Inflammatory macrophage treated with lipopolysaccharide for 4 hours (primary cell): ENCODE data around the gene ANKH.
"Not testable (repeated sequence)": the region's sequence is repeated elsewhere in the genome, so short reads cannot be mapped to it uniquely, and the experiment has no call there.

Experiments used
- DNase-seq: peaks from one replicate; pipeline ENCODE4 v3.0.0-alpha.2; 2020

Gene ANKH

GRCh38 chr5:14882658-14883580 lies 11.3 kb upstream of the ANKH start:
- no peak for DNase-seq

GRCh38 chr5:14881826-14882225 lies 10.2 kb upstream of the ANKH start:
- DNase-seq = no peak

GRCh38 chr5:14880688-14881087 lies 9.1 kb upstream of the ANKH start:
- peak; percentile 39 for DNase-seq

GRCh38 chr5:14879937-14880589 lies 8.5 kb upstream of the ANKH start:
- no peak for DNase-seq

- no peak for DNase-seq
These were observed 7.8 kb upstream of the ANKH start for GRCh38 chr5:14879393-14879792.

GRCh38 chr5:14878192-14878591 lies 6.6 kb upstream of the ANKH start:
- not testable (repeated sequence) for DNase-seq

GRCh38 chr5:14876095-14876494 lies 4.5 kb upstream of the ANKH start:
- no peak for DNase-seq

- DNase-seq = no peak
These were observed 2.2 kb upstream of the ANKH start for GRCh38 chr5:14873790-14874189.

GRCh38 chr5:14873093-14873492 lies 1.5 kb upstream of the ANKH start:
- DNase-seq = no peak

GRCh38 chr5:14872070-14872989 lies 752 bp upstream of the ANKH start:
- DNase-seq = peak; percentile 52

GRCh38 chr5:14870337-14871213 lies 1.0 kb downstream of the ANKH start:
- peak; percentile 22 for DNase-seq

GRCh38 chr5:14869668-14870164 lies 1.9 kb downstream of the ANKH start:
- no peak for DNase-seq

GRCh38 chr5:14869233-14869632 lies 2.3 kb downstream of the ANKH start:
- DNase-seq = no peak

GRCh38 chr5:14868771-14869170 lies 2.8 kb downstream of the ANKH start:
- DNase-seq = no peak

GRCh38 chr5:14864181-14864812 lies 7.3 kb downstream of the ANKH start:
- DNase-seq = no peak

- DNase-seq = no peak
These were observed 8.5 kb downstream of the ANKH start for GRCh38 chr5:14863105-14863504.

- DNase-seq = no peak
These were observed 10.3 kb downstream of the ANKH start for GRCh38 chr5:14861123-14861765.

GRCh38 chr5:14859980-14860379 lies 11.6 kb downstream of the ANKH start:
- DNase-seq = no peak

- no peak for DNase-seq
These were observed 12.4 kb downstream of the ANKH start for GRCh38 chr5:14859150-14859549.

GRCh38 chr5:14855366-14855765 lies 16.2 kb downstream of the ANKH start:
- peak; percentile 55 for DNase-seq

GRCh38 chr5:14854799-14855198 lies 16.8 kb downstream of the ANKH start:
- no peak for DNase-seq
